ENCODE data around the gene KDM4B. TPM values are rescaled to one million over a fixed set of nuclear protein-coding genes. Genes with fewer than 3 reads are reported as not detected.

KDM4B gene
- total RNA-seq, 2 donors from 2014 or later = 27.8 to 38.5 TPM

- H3K4me1 Mint-ChIP-seq = peaks cover 4% of the 10 kb centered on the region
- no peak overlapping the region for H3K27ac ChIP-seq (ENCODE audit: low read depth, low read length)
- no peak overlapping the region for H3K4me3 ChIP-seq (ENCODE audit: low read length)
- H3K27ac Mint-ChIP-seq = no peak overlapping the region
- no peak overlapping the region for H3K9ac ChIP-seq (ENCODE audit: extremely low read depth, low read length, poor library complexity, severe bottlenecking)
- H3K9me3 ChIP-seq (ENCODE audit: control insufficient read depth, low read length) = no peaks in the 10 kb centered on the region
- no peaks in the 10 kb centered on the region for H3K36me3 ChIP-seq (ENCODE audit: control insufficient read depth, insufficient read depth, low read length)
- no peaks in the 10 kb centered on the region for H3K36me3 Mint-ChIP-seq (ENCODE audit: low read depth)
- TF ChIP-seq CTCF (conservative IDR thresholded peaks at IDR 0.05) = no peak
- WGBS, 2 experiments (ENCODE audit: insufficient coverage in 1 of 2, insufficient read length in 1 of 2) = 92 to 100% methylated on average over 1 to 5 of the region's 6 CpGs
- no peaks in the 10 kb centered on the region for H3K27me3 ChIP-seq (ENCODE audit: control insufficient read depth, insufficient read depth, low read length, poor library complexity, severe bottlenecking)
- no peak overlapping the region for H3K4me3 Mint-ChIP-seq
- peaks cover 4% of the 10 kb centered on the region for H3K4me1 ChIP-seq (ENCODE audit: control insufficient read depth, insufficient read depth, low read length)
- DNase-seq = no peak
- H3K9me3 Mint-ChIP-seq = peaks cover 5% of the 10 kb centered on the region
- peaks cover 2% of the 10 kb centered on the region for H3K27me3 Mint-ChIP-seq (ENCODE audit: insufficient read depth)
These were observed 220.3 kb downstream of the KDM4B start for GRCh38 chr19:5189318-5189607.

GRCh38 chr19:5191091-5191490 lies 222.2 kb downstream of the KDM4B start:
- Histone ChIP-seq H3K4me3 (ENCODE audit: low read length) (no peak overlapping the region), H3K27me3 (ENCODE audit: control insufficient read depth, insufficient read depth, low read length, poor library complexity, severe bottlenecking) (no peaks in the 10 kb centered on the region), H3K9ac (ENCODE audit: extremely low read depth, low read length, poor library complexity, severe bottlenecking) (no peak overlapping the region), H3K4me1 (ENCODE audit: control insufficient read depth, insufficient read depth, low read length) (peaks cover 4% of the 10 kb centered on the region), H3K36me3 (ENCODE audit: control insufficient read depth, insufficient read depth, low read length) (no peaks in the 10 kb centered on the region), H3K9me3 (ENCODE audit: control insufficient read depth, low read length) (no peaks in the 10 kb centered on the region), H3K27ac (ENCODE audit: low read depth, low read length) (no peak overlapping the region)
- Mint-ChIP-seq H3K9me3 (peaks cover 3% of the 10 kb centered on the region), H3K36me3 (ENCODE audit: low read depth) (no peaks in the 10 kb centered on the region), H3K27me3 (ENCODE audit: insufficient read depth) (no peaks in the 10 kb centered on the region), H3K4me3 (no peak overlapping the region), H3K27ac (no peak overlapping the region), H3K4me1 (peaks cover 4% of the 10 kb centered on the region)
- WGBS, 2 experiments (ENCODE audit: insufficient coverage in 1 of 2, insufficient read length in 1 of 2) = 86 to 92% methylated on average over 4 to 5 of the region's 5 CpGs
- no peak for DNase-seq
- TF ChIP-seq CTCF (conservative IDR thresholded peaks at IDR 0.05) = no peak

- H3K36me3 ChIP-seq (ENCODE audit: control insufficient read depth, insufficient read depth, low read length) = no peaks in the 10 kb centered on the region
- no peaks in the 10 kb centered on the region for H3K9me3 ChIP-seq (ENCODE audit: control insufficient read depth, low read length)
- Mint-ChIP-seq H3K9me3 (peaks cover 3% of the 10 kb centered on the region), H3K36me3 (ENCODE audit: low read depth) (no peaks in the 10 kb centered on the region), H3K27ac (peak overlapping the region; percentile 55), H3K4me1 (peaks cover 4% of the 10 kb centered on the region), H3K4me3 (no peak overlapping the region), H3K27me3 (ENCODE audit: insufficient read depth) (no peaks in the 10 kb centered on the region)
- no peak overlapping the region for H3K4me3 ChIP-seq (ENCODE audit: low read length)
- no peaks in the 10 kb centered on the region for H3K27me3 ChIP-seq (ENCODE audit: control insufficient read depth, insufficient read depth, low read length, poor library complexity, severe bottlenecking)
- no peak overlapping the region for H3K9ac ChIP-seq (ENCODE audit: extremely low read depth, low read length, poor library complexity, severe bottlenecking)
- DNase-seq = no peak
- 97 to 100% methylated on average over 4 to 5 of the region's 5 CpGs for WGBS, 2 experiments (ENCODE audit: insufficient coverage in 1 of 2, insufficient read length in 1 of 2)
- H3K4me1 ChIP-seq (ENCODE audit: control insufficient read depth, insufficient read depth, low read length) = peaks cover 4% of the 10 kb centered on the region
- H3K27ac ChIP-seq (ENCODE audit: low read depth, low read length) = peak overlapping the region; percentile 100
- no peak for TF ChIP-seq CTCF (conservative IDR thresholded peaks at IDR 0.05)
These were observed 223.7 kb downstream of the KDM4B start for GRCh38 chr19:5192568-5192967.
